ACHN (cell line): ENCODE results near the gene SHISA6.

ENCODE experiments used
- DNase-seq: peaks from one replicate; pipeline ENCODE4 v3.0.0-alpha.2; 2015
- in situ Hi-C: cut with HindIII; loops from 2 replicates; pipeline ENCODE4 v1.10.0; 2017; ENCODE audit warnings: low sequenced_read_pairs, low pct_ligation_motif_present, low pct_unique_long_range_greater_than_20kb

SHISA6 gene

DNA sequence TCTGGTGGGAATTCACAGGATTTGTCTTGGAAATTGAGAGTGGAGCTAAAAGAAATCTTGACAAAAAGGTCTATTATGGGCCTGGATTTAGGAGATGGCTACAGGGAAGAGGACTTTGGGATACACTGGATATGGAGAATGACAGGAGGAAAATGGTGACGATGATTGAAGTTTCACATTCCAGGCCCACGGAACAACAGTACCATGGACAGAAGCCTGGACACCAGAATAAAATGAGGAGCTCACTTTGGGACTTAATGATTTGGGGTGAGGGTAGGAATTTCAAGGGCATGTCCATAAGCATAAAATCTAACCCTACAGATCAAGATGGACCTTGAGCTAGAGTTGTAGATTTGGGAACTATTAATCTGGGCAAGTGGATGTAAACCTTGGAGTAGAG, 309.4 kb downstream of the SHISA6 start:
- no peak for DNase-seq
- in situ Hi-C loops: no loop called here

DNA sequence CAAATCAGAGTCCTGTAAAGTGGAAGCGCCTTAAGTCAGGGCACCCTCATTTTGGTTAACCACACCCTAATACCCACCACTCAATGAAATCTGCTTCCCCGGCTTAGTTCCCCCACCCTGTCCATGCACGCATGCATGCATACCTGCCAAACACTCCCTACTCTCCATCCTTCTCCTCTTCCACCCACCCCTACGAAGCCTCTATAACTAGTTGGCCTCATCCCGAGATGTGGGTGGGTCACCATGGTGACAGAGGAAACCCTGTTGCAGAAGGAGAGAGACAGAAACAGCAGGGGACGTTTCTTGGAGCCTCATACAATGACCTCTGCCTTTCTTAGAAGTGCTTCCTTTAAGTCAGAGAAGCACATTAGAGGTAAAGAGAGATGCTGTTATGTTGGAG, 310.4 kb downstream of the SHISA6 start:
- in situ Hi-C loops: no loop called here
- no peak for DNase-seq

DNA sequence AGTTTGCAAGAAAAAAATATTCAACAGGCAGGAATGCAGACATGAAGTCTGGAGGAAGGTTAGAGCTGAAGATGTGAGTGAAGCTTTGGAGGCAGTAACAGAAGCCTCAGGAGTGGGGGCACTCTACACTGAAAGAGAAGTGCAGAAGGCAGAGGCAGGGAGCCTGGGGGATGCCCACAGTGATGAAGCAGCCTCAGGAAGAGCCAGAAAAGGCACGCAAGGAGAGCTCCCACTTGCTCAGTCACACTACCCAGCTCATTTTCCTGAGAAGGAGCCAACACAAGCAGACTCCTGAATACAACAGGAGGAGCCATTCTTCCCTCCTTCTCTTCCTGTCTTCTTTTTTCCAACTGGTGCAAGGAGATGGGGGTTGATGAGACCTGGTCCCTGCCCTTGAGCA, 312.1 kb downstream of the SHISA6 start:
- in situ Hi-C loops: no loop called here
- DNase-seq: no peak

DNA sequence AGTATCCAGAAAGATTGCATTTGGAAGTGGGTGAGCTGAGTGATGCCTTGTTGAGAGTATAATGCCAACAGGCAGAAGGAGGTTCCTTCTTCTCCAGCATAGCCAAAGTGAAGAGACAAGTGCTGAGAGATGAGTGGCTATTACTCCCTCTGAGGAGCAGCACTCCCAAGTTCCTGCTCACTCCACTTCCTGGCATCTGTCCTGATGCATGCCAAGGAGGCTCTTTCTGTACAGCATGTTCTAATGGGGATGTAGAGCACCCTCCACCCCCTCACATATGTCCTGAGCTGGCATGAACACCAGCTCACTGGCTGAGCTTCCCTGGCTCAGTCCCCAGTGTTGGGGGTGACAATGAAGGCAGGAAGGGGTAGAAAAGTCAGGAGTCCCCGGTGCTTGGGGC, 313.0 kb downstream of the SHISA6 start:
- DNase-seq: no peak
- in situ Hi-C loops: no loop called here

DNA sequence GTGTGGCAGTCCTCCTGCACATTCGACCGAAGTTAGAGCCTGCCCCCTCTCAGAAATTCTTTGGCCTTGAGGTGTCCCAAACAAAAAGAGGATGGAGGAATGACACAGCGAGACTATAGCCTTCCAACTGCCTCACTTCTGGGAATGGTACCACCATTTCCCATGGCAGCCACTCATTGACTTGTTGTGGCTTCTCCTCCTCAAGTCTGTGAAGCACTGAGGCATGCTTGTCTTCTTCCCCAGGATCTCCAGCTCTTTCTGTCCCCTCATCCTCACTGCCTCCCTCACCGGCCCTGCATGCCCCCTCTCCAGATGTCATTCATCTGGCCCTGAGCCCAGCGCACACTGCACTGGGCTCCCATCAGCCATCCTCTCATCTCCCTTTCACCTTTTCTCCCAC, 313.5 kb downstream of the SHISA6 start:
- no peak for DNase-seq
- in situ Hi-C loops: no loop called here

DNA sequence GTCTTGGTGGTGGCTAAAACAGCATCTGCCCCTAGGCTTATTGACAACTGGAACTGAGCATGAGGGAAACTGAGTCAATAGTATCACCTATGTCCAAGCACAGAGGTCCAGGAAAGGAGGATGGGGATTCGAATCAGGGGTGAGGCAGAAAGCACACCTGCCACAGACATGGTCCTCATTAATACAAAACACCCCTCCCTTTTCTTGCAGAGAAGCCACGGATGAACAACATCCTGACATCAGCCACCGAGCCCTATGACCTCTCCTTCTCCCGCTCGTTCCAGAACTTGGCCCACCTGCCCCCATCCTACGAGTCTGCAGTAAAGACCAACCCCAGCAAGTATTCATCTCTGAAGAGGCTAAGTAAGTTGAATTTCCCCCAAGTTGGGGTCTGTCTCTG, 314.5 kb downstream of the SHISA6 start:
- in situ Hi-C loops: no loop called here
- no peak for DNase-seq

DNA sequence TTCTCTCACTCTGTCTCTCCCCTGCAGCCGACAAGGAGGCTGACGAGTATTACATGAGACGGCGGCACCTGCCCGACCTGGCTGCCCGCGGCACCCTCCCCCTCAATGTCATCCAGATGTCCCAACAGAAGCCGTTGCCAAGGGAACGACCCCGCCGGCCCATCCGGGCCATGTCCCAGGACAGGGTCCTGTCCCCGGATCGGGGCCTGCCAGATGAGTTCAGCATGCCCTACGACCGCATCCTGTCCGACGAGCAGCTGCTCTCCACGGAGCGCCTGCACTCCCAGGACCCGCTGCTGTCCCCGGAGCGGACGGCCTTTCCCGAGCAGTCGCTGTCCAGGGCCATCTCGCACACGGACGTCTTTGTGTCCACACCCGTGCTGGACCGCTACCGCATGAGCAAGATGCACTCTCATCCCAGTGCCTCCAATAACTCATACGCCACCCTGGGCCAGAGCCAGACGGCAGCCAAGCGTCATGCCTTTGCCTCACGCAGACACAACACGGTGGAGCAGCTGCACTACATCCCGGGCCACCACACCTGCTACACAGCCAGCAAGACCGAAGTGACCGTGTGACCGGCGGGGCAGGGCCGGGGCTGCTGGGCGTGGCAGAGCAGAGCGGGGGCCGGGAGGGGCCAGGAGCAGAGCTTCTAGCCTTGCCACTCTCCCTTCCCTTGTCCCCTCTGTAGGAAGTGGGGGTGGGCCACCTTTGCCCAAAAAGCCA, 316.9 kb downstream of the SHISA6 start:
- DNase-seq: no peak
- in situ Hi-C loops: no loop called here

DNA sequence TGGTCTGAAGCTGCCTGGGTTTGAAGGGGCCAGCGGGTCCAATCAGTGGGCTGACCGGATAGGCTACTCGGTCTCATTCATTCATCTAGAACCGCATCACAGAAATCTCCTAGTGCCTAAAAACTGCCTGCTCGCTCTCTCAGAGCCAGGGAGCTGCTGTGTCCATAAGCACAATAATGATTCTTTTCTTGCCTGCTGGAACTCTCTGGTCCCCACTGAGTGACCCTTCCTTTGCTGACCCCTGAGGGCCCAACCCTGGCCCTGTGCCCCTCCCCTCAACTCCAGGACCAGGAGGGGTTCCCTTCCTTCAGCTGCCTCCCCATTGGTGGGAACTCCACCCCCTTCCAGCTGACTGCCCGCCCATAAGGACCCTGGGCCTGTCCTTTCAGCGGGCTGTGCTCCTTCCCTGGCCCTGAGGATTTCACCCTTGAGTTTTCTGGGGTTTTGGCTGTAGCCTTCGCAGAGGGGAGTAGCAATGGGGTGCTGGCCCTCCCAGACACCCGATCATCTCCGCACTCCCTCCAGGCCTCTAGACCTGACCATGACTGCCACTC, 317.7 kb downstream of the SHISA6 start:
- in situ Hi-C loops: no loop called here

DNA sequence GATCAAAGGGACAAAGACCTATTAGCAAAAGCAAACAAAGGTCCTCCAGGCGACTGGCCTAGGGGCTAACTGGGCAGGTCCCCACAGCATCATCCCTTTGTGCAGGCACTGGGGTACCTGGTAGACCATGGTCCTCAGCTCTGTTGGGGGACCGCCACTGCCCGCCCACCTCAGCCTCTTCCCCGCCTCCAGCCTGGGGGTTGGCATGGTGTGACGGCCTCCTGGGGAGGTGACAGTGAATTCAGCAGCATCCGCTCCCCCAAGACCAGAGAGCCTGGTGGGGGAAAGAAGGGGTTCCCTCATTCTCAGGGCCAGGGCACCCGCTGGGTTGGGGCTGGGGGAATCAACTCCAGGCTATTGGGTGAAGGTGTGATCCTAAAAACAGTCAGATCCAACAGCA, 318.6 kb downstream of the SHISA6 start:
- DNase-seq: no peak
- in situ Hi-C loops: no loop called here

More for the DNA sequence above, 317.7 kb downstream of the SHISA6 start:
- DNase-seq: no peak

DNA sequence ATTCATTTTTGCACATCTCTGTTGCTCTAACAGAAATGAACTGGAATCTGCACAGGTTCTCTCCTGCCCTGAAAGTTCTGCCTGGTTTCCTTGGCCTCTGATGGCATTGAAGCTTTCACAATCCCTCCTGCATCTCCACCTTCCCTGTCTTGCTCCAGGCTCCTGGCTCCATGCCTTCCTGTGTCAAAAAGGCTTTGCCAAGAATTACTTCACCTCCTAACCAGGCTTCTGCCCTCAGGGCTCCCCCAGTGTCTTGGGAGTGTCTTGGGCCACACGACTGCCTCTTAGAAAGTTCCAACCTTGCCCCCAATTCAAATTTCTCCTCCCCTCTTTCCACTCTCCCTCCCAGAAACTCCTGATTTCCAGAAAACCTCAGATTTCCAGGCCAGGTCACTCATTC, 320.3 kb downstream of the SHISA6 start:
- DNase-seq: no peak
- in situ Hi-C loops: no loop called here

DNA sequence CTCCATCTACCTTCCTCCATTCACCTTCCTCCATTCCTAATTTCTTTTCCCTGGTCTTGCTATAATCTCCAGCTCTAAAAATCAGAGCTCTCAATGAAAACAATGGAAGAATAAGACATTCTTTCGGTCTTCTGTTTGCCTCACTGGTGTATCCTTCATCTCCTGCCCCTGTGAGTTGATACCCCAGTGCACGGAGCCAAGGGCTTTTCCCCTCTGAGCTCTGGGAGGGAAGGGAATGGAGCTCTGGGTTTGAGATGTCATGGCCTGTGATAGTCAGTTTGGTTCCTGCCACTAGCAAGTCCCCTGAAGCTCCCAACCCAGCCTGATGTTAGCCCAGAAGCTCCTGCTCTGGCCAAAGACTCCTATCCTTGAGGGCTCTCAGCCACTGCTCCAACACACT, 320.7 kb downstream of the SHISA6 start:
- no peak for DNase-seq
- in situ Hi-C loops: no loop called here

DNA sequence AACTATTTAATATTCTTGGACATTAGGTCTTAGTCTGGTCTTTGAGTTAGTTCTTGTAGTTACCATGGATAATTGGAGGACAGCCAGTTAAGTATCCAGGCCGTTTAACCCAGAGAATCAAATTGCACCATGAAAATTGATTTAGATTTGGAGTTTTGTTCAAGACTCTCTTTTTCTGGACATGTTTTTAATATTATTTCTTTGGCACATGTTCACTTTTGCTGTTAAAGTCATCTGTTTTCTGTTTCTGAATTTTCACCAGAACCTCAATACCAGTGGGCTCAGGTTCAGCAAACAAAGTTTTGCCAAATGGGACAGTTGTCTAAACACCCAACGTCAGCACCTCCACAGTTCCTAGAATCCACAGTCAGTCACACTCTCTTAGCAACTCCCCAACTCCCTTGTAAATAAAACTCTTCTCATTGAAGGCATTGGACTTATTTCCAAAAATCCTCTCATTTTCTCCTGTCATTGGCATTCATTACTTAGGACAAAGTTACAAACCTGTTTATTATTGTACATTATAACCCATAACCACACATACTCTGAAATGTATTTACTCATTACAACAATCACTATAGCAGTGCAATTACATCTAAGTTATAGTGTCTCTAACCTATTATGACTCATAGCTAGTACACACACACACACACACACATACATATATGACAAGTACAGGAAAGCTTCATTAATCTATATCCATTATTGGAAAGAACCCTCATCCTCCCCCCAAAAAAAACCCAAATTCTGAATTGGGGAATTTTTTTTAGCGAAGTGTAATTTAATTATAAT, 323.8 kb downstream of the SHISA6 start:
- in situ Hi-C loops: no loop called here
- no peak for DNase-seq

DNA sequence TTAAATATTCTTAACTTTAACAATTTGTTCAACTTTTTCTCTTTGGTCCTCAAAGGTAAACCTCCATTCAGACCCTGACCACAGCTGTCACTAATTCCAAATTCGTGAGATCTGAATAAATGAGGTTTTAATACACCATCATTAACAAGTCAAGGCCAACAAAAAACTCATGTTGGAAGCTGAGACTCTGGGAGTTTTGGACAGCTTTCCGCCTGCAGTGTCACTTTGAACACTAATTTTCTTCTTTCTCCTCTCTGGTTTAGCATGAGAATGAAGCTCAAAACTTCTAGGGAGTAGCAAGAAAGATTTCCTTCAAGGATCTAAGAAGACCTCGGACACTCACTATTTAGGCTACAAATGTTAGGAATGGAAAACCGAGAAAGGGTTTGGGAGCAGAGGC, 324.6 kb downstream of the SHISA6 start:
- DNase-seq: no peak
- in situ Hi-C loops: no loop called here

DNA sequence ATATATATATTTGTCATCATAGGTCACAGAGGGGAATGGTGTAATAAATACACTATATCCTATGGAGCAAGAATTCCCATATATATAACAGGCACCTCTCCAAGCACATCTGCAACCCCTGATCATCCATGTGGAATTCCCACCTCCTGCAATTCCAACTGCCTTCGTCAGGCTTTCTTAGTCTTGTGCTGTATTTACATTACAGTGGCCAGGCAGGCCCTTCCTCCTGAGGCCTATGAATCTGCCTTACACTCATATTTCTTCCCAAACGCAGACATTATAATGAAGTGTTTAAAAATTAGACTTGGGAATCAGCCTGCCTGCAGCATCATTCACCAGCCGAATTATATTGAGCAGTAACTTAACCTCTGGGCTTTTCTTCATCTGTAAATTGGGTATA, 338.0 kb downstream of the SHISA6 start:
- in situ Hi-C loops: no loop called here
- DNase-seq: no peak

DNA sequence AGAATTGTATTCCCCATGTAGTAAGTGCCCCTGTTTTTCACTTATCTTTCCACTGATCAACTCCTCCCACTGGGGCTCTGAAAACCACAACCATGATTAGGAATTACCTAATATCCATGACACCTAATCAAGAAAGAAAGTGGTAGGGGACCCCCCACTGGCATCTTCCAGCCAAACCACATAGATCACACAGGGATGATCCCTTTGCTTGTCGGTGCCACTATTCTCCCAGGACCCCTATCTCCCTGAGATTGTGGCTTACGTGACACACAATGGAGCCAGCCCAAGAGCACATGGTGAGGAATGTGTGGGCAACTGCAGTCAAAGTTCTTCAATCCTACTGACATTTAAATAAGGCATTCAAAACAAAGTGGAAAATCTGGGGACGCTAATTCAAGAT, 339.7 kb downstream of the SHISA6 start:
- in situ Hi-C loops: no loop called here
- DNase-seq: no peak

DNA sequence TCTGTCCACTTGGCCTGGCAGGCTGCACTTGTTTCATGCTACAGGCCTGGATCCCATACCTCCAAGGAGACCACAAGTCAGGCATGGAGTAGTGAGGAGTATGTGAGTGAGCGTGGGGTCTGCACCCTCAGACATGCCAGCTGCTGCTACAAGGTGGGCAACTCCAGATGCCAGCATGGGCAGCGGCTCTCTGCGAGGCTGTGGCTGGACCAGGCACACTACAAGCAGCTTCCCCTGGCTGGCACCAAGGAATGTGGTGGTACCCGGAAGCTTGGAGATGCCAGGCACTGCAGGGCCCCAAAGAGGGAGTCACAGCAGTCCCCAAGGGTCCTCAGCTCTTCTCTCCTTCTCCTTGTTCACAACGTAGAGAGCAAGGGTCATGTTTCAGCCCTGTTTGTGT, 341.2 kb downstream of the SHISA6 start:
- in situ Hi-C loops: no loop called here
- no peak for DNase-seq

DNA sequence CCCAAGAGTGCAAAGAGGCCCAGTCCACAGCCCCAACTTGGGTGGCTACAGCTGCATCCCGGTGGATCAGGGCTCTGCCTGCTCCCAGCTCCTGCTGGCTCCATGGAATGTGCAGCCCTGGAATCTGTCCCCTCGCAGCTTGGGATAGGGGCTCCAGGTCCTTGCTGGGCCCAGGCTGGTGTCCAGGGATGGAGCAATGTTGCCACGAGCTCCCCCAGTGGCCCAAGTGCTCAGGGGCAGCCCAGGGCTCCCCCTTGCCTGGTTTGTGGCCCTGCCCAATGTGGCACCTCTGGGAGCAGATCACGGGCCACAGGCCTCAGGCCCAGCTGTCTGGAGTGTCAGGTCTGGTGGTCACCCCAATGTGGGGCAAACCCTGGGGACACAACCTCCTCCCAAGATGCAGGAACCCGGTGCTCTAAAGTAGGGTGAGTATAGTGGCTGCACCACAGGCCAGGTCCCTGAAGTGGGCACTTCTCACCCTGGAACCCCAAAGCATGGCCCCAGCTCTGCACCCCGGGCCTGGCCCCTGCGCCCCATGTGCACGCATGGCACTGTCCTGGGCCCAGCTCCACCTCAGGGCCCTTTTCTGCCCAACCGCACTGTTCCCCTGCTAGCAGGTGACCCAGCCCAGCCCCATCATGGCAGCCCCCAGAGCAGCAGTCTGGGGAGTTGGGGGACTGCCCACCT, 342.4 kb downstream of the SHISA6 start:
- in situ Hi-C loops: no loop called here
- no peak for DNase-seq

DNA sequence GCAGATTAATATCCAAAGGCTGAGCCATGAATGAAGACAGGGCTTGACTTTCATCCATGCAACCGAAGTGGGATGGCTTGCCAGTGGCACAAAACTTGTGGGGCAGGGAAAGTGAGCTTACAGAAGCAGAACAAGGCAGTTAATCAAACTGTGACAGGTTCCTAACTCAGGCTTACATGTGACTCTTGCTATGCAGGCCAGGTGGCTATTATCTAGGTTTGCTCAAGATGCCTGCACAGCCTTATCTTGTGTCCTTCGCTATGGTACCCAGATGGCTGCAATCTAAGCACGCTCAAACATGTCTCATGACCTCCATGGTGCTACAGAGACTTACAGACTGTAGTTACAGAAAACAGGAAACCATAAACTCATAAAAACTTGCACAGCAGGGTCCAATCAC, 348.7 kb downstream of the SHISA6 start:
- in situ Hi-C loops: no loop called here
- no peak for DNase-seq
